GM21423 (cell line): ENCODE results near the gene LRRC49.

Experiments
- ATAC-seq: cut with Tn5 transposase; IDR thresholded peaks from one replicate; pipeline ENCODE4 v1.9.1; 2021; ENCODE audit warnings: mild to moderate bottlenecking, moderate library complexity; ENCODE audit not compliant: unreplicated experiment

Gene LRRC49

DNA sequence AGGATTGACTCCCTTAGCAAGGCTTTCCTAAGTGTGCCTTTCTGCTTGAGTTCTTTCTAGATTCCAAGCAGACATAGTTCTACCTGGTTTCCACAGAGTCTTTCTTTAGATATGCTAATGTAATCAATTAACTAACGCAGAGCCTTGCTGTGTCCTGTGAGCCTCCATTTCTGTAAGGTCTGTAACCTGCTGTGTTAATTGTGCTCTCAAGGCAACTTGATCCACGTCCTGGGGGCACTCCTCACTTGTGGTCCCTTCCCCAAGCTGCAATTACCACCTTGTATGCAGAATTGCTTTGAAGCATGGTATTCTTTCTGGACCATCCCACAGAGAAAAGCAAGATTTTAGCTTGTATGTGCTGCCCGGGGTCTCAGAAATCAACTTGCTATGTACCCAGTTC is 193.2 kb downstream of the LRRC49 start:
- ATAC-seq, result no peak

DNA sequence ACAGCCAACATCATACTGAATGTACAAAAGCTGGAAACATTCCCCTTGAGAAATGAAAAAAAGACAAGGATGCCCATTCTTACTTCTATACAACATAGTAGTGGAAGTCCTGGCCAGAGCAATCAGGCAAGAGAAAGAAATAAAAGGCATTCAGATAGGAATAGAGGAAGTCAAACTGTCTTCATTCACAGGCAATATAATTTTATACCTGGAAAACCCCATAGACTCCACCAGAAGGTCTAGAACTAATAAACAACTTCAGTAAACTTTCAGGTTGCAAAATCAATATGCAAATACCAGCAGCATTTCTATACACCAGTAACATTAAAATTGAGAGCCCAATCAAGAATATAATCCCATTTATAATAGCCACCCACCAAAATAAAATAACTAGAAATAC is 195.5 kb downstream of the LRRC49 start:
- ATAC-seq, result no peak

DNA sequence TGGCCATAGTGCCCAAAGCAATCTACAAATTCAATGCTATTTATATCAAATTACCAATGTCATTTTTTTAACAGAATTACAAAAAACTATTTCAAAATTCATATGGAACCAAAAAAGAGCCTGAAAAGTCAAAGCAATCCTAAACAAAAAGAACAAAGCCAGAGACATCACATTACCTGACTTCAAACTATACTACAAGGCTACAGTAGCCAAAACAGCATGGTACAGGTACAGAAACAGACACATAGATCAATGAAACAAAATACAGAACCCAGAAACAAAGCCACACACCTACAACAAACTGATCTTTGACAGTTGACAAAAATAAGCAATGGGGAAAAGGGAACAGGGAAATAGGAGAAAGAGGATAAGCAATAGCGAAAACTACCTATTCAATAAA is 196.1 kb downstream of the LRRC49 start:
- no peak for ATAC-seq

DNA sequence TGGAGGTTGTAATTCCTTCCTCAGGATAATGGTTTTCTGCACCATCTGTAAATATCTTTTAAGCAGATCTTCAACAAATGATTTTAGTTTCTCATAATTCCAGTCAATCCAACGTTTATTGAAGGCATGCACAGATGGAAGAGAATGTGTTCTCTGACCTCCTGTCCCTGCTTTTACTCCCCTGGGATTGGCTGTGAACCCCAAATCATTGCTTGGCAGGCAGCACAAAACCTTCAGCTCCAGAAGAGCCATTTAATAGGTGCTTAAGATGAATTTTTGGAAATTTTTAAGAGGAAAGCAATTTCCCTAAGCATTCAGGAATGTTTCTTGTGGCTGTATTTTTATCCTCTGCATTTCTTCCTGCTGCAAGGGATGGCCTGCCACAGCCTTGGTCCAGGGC is 197.2 kb downstream of the LRRC49 start:
- no peak for ATAC-seq

DNA sequence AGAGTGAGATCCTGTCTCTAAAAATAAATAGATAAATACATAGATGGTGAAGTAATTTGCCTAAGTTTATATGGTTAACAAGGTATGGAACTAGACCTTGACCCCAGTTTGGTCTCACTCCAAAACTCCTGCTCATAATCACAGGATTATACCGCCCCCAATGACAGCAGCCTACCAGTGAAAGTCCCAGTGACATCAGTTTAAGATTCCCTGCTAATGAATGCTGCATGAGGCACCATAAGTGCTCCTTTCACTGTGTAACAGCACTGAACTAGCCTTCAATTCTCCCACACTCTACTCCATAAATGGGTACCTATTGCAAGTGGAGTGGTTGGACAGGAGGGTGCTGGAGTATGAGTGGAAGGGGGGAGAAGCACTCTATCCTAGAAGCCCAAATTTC is 199.0 kb downstream of the LRRC49 start:
- ATAC-seq, result no peak

DNA sequence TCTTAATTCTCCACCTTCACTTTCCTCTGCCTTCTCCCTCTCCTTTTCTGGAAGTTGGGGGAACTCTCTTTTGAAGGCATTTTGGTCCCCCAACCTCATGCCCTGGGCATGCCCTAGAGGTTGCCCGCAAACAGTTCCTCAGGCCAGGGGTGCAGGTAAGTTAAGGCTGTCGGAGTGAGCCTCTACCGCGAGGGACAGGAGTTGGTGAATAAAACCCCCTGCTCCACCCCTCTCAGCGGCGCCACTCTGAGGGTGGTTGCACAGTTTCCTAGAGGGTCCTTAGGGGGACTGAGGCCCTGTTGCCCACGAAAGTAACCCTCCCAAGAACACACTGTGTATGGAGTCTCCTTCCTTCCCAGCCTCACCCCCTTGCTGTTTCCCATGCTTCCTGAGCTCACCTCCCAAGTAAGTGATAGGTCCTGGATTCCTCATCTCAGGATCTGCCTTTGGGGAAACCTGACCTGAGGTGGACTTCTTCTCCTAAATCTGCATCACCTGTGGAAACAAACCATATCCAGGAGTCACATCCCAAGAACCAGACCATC is 199.5 kb downstream of the LRRC49 start:
- no peak for ATAC-seq

DNA sequence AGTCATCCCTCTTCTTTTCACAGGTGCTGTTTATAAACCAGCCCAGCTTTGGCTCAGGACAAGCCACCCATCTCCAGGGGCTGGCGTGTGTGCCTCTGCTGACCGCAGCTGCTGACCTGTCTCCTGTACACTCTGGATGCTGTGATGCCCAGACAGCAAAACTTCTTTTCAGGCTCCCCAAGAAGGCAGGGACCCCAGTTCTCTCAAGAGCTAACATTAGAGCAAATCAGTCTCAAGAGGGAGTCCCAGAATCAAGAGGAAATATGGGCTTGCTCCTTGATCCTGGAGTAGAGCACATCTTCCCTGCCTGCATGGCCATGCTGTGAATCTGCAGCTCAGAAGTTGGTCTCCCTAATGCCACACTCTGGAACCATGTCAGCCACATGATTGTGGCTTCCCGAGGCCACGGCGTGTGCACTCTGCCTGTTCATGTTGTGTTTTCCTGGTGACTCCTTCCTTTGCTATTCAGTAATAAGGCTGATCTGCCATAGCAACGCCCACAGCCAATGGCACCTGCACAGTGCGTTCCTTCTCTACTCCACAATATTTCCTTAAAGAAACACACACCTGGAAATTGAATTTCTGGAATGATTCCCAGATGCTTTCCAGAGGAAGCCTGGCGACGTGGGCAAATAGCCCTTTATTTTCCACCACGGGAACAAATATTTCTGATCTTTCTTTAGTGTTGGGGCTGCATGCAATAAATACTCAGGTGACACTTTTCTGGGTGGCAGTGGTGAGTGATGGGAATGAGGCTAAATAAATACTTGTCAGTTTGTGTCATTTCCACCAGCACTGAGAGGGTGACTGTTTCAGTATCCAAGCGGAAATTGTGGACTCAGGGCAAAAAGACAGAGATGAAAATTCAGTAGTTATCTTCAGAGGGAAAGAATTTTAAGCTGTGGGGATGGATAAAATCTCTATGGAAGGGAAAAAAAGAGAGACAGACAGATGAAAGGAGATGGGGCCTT is 200.7 kb downstream of the LRRC49 start:
- no peak for ATAC-seq

DNA sequence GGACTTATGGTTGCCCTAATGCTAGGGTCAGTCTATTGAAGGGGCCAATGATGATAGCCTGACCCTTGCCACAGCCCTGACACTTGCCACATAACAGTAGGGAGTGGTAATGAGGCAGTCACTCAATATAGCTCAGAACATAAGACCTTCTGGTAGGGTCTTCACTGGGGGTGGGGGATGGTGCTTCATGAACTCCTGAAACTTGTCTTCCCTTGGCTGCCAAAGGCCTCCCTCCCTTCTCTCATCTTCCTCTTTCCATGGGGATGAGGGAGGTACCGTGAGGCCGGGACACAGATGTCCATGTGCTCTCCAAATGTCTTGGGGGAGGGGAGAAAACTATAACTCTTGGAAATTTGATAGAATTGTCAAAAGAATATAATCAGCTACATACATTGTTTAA is 201.5 kb downstream of the LRRC49 start:
- ATAC-seq, result no peak

DNA sequence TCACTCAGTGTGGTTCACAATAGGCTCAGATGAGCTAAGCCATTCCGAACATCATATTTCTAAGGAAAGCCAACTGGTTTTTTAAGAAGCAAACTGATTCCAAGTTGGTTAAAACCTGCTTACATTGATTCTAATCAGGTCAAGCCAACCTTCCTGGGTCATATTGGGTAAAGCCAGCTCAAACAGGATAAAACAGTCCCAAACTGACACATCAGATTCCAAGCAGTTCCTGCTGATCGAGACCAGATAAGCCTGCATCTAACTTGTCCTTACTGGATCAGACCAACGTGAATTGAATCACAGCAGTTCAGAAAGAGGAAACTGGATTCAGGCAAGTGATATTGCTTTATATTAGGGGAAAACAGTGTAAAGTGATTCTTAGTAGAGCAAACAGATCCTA is 204.1 kb downstream of the LRRC49 start:
- ATAC-seq, result no peak

DNA sequence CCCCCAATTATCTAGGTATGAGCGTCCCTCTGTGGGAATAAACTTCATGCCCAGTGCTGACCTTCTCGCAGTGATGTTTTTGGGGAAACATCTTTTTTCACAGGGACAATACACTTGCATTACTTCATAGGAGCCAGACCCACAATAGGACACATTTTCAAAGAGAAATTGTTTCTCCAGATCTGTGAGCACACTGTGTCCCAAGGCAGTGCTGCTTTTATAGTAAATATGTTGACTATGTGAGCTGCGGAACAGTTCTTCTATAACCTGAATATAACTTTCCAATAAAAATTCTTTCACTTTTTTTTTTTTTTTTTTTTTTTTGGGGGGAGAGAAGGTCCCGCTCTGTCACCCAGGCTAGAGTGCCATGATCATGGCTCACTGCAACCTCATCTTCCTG is 205.3 kb downstream of the LRRC49 start:
- ATAC-seq, result no peak

DNA sequence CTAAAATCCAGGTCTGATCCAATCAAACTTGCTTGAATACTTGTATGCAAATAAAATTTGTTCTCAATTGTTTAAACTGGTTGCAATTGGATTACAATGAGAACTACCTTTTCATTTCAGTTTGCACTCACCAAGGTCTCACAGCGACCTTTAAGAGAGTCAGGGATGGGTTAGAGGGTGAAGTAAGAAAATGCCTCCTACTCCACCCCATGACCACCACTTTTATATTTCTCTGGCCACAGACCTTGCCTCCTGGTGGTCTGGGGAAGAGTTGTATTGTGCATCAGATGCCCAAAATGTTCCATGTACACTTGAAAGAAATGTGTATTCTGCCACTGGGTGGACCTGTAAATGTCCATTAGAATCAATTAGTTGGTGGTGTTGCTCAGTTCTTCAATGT is 206.3 kb downstream of the LRRC49 start:
- no peak for ATAC-seq
